GM12874 (cell line): ENCODE data around the gene CTDSPL.

Experiments used
- CTCF ChIP-seq: IDR thresholded peaks from 2 replicates; pipeline ENCODE4 v1.5.1; 2011; ENCODE audit warnings: low read depth, mild to moderate bottlenecking, control low read depth, low read length, moderate library complexity; ENCODE audit not compliant: insufficient read depth

CTDSPL gene

GRCh38 chr3:37941608-37942508 is 80.2 kb downstream of the CTDSPL start:
- TF ChIP-seq CTCF = no peak

GRCh38 chr3:37942646-37943045 is 81.0 kb downstream of the CTDSPL start:
- no peak for TF ChIP-seq CTCF

GRCh38 chr3:37943126-37943525 is 81.4 kb downstream of the CTDSPL start:
- no peak for TF ChIP-seq CTCF

- no peak for TF ChIP-seq CTCF
These were observed 82.1 kb downstream of the CTDSPL start for GRCh38 chr3:37943631-37944314.

GRCh38 chr3:37944391-37944842 is 82.7 kb downstream of the CTDSPL start:
- TF ChIP-seq CTCF = no peak

GRCh38 chr3:37945156-37945806 is 83.6 kb downstream of the CTDSPL start:
- TF ChIP-seq CTCF = no peak
